Renal cortical epithelial cell (primary cell): ENCODE data around the gene BEST1. TPM values are rescaled to one million over a fixed set of nuclear protein-coding genes. Genes with fewer than 3 reads are reported as not detected.
A peak's percentile ranks its signal among the peaks of the same experiment; 100 is the strongest.
"Not testable (repeated sequence)": the region's sequence is repeated elsewhere in the genome, so short reads cannot be mapped to it uniquely, and the experiment has no call there.

Experiments
- DNase-seq: peaks from one replicate; pipeline ENCODE4 v3.0.0-alpha.2; 2011; ENCODE audit warnings: low read depth
- total RNA-seq: library from RNA; depleted of rRNA; stranded (reverse); fragments of >200 nt; gene quantifications from 2 replicates; pipeline ENCODE4 v1.2.3, GENCODE V29; 2014

Gene BEST1
- total RNA-seq, 1 donor from 2014 or later, result 1.1 TPM

- no peak for DNase-seq
Observed at GRCh38 chr11:61976420-61976800, 26.3 kb downstream of the BEST1 start.

GRCh38 chr11:61976813-61977475 lies 26.8 kb downstream of the BEST1 start:
- DNase-seq, result no peak

GRCh38 chr11:61978703-61979661 lies 28.8 kb downstream of the BEST1 start:
- no peak for DNase-seq

GRCh38 chr11:61980783-61981541 lies 30.8 kb downstream of the BEST1 start:
- no peak for DNase-seq

GRCh38 chr11:61983419-61983818 lies 33.3 kb downstream of the BEST1 start:
- DNase-seq, result no peak

- DNase-seq, result no peak
Observed at GRCh38 chr11:61985869-61986268, 35.7 kb downstream of the BEST1 start.

- no peak for DNase-seq
Observed at GRCh38 chr11:61994981-61995380, 44.8 kb downstream of the BEST1 start.

GRCh38 chr11:61996933-61997332 lies 46.8 kb downstream of the BEST1 start:
- DNase-seq, result no peak

- peak; percentile 50 for DNase-seq
Observed at GRCh38 chr11:61999141-61999975, 49.2 kb downstream of the BEST1 start.

GRCh38 chr11:62000539-62001446 lies 50.6 kb downstream of the BEST1 start:
- no peak for DNase-seq

GRCh38 chr11:62001450-62002191 lies 51.5 kb downstream of the BEST1 start:
- DNase-seq, result peak; percentile 83

GRCh38 chr11:62002283-62002682 lies 52.1 kb downstream of the BEST1 start:
- DNase-seq, result not testable (repeated sequence)

- DNase-seq, result peak; percentile 62
Observed at GRCh38 chr11:62004473-62004872, 54.3 kb downstream of the BEST1 start.

GRCh38 chr11:62008193-62008592 lies 58.0 kb downstream of the BEST1 start:
- DNase-seq, result no peak

- no peak for DNase-seq
Observed at GRCh38 chr11:62010935-62011528, 60.9 kb downstream of the BEST1 start.

- no peak for DNase-seq
Observed at GRCh38 chr11:62011881-62012280, 61.7 kb downstream of the BEST1 start.

GRCh38 chr11:62012451-62012831 lies 62.3 kb downstream of the BEST1 start:
- DNase-seq, result no peak

- peak; percentile 94 for DNase-seq
Observed at GRCh38 chr11:62012832-62013461, 62.8 kb downstream of the BEST1 start.
